ENCODE results near the gene MCHR2.

MCHR2 gene

DNA sequence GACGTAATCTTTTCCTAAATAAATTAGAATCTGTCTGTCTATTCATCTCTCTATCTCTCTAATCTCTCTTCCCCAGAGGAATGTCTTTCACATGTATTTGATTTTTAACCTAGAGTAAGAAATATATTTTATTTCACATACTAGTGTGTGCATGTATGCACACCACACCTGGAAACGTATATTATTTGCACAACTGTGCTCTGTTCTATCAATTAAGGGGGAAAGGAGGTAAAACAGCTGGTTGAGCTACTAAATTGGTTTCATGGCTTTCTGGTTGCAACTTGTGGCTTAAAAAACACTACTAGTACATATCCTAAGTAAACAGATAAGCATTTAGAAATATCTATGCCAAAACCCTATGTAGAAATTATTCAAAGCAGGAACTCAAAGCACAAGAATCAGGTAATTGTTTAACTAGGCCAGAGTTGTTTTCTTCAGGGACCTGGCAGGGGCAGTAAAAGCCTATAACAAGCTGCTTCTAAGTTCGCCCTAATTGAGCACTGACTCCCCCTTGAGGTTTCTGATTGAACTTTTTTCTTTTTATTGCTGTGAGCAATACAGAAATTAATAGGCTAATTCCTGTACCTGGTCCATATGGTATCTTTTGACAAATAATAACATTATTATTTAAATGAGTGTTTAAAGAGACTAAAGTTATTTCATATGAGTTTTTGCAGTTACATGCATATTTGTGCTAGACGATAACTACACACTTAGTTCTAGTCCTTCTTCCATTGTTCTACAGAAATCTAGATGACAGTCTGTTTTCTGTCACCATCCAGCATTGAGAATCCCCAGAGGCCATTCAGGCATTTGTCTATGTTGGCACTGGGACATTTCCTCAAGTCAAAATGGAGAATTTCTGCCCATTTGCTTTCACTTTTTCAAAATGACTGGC is 88.6 kb downstream of the MCHR2 start:
- no peaks in the 10 kb centered on the region for H3K9me3 ChIP-seq (ENCODE audit: control insufficient read depth, low read length)
- H3K4me3 ChIP-seq (ENCODE audit: insufficient read depth, low read depth, low read length), result no peak overlapping the region
- no peaks in the 10 kb centered on the region for H3K4me1 ChIP-seq (ENCODE audit: control insufficient read depth, insufficient read depth, low read length)
- 53 to 65% methylated on average over 3 of the region's 4 CpGs for WGBS, 2 experiments
- H3K27ac ChIP-seq (ENCODE audit: insufficient read depth, low read depth, low read length, poor library complexity, severe bottlenecking), result no peak overlapping the region
- H3K27me3 ChIP-seq (ENCODE audit: control insufficient read depth, insufficient read depth, low read length, poor library complexity, severe bottlenecking), result no peaks in the 10 kb centered on the region
- no peaks in the 10 kb centered on the region for H3K36me3 ChIP-seq (ENCODE audit: control insufficient read depth, insufficient read depth, low read length)

DNA sequence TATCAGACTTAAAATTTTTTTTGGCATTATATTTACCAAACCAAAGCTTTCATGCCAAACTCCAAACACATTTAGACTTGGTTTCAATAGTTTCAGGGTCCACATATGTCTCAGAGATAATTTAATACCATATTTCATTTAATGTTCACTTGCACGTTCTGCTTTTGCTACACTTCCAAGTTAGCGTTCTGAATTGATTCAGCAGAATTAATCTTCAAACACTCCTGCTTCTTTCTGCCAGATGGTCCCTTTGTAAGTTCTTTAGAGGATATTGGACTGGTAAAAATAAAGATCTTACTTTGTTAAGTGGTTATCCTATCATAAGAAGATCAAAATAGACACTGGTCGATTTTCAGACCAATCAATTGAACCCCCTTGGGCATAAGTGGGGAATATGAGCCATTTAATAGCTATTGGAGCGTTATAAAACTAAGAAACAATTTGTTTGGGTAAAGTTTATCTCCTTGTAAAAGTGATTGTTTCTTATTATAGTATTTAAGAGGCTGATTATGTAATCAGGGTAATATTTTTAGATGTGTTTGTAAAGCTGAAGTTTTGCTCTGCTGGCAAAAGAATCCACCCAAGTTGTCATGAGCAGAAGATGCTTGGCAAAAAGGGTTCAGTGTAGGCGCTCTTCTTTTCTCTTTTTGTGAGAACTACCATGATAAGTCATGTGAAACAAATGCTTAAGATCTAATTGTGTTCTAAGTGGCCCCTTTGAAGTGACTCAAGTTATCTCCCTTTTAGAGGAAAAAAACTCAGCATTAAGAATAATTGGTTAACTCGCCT is 92.2 kb downstream of the MCHR2 start:
- Histone ChIP-seq H3K4me3 (ENCODE audit: insufficient read depth, low read depth, low read length) (no peak overlapping the region), H3K27ac (ENCODE audit: insufficient read depth, low read depth, low read length, poor library complexity, severe bottlenecking) (no peak overlapping the region), H3K36me3 (ENCODE audit: control insufficient read depth, insufficient read depth, low read length) (no peaks in the 10 kb centered on the region), H3K27me3 (ENCODE audit: control insufficient read depth, insufficient read depth, low read length, poor library complexity, severe bottlenecking) (no peaks in the 10 kb centered on the region), H3K4me1 (ENCODE audit: control insufficient read depth, insufficient read depth, low read length) (no peaks in the 10 kb centered on the region), H3K9me3 (ENCODE audit: control insufficient read depth, low read length) (no peaks in the 10 kb centered on the region)
- 88 to 94% methylated on average over 4 of the region's 6 CpGs for WGBS, 2 experiments

DNA sequence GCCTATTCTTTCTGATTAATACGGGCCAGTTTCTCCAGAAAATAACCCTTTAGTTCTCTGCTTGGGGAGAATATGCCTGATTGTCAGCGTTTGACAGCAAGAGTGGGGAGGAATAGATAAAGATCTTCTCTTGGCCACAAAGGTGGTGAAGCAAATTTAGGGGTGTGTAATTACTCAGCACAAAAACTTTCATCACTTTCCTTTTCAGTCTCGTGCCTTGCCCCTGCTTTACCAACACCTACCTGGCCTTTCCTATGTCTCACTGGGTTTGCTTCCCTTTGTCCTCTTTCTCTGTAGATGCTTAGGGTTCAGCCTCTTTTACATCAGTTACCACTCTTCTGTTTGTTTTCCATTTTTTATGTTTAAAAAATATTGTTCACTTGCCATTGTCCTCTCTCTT is 99.2 kb downstream of the MCHR2 start:
- Histone ChIP-seq H3K27ac (ENCODE audit: insufficient read depth, low read depth, low read length, poor library complexity, severe bottlenecking) (no peak overlapping the region), H3K27me3 (ENCODE audit: control insufficient read depth, insufficient read depth, low read length, poor library complexity, severe bottlenecking) (no peaks in the 10 kb centered on the region), H3K9me3 (ENCODE audit: control insufficient read depth, low read length) (no peaks in the 10 kb centered on the region), H3K36me3 (ENCODE audit: control insufficient read depth, insufficient read depth, low read length) (no peaks in the 10 kb centered on the region), H3K4me1 (ENCODE audit: control insufficient read depth, insufficient read depth, low read length) (no peaks in the 10 kb centered on the region), H3K4me3 (ENCODE audit: insufficient read depth, low read depth, low read length) (no peak overlapping the region)
- 93 to 97% methylated on average over 3 of the region's 3 CpGs for WGBS, 2 experiments

DNA sequence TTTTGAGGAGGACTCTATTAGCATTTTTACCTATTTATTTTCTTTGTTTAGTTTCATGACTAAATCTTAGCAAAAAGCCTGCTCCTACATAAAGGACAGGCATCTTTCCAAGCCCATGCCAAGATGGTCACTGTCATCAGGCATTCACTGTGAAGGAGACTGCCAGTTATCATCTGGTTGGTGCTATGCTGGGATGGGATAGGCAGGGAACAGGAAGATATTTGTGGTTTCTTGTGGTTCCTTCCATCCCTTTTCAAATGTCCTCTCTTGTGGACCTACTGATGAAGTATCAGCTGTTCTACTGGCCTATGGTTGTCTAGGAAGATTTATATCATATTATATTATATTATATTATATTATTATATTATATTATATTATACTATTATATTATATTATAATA is 107.0 kb downstream of the MCHR2 start:
- H3K9me3 ChIP-seq (ENCODE audit: control insufficient read depth, low read length), result no peaks in the 10 kb centered on the region
- H3K27ac ChIP-seq (ENCODE audit: insufficient read depth, low read depth, low read length, poor library complexity, severe bottlenecking), result no peak overlapping the region
- no peaks in the 10 kb centered on the region for H3K27me3 ChIP-seq (ENCODE audit: control insufficient read depth, insufficient read depth, low read length, poor library complexity, severe bottlenecking)
- H3K36me3 ChIP-seq (ENCODE audit: control insufficient read depth, insufficient read depth, low read length), result no peaks in the 10 kb centered on the region
- no peaks in the 10 kb centered on the region for H3K4me1 ChIP-seq (ENCODE audit: control insufficient read depth, insufficient read depth, low read length)
- H3K4me3 ChIP-seq (ENCODE audit: insufficient read depth, low read depth, low read length), result no peak overlapping the region

DNA sequence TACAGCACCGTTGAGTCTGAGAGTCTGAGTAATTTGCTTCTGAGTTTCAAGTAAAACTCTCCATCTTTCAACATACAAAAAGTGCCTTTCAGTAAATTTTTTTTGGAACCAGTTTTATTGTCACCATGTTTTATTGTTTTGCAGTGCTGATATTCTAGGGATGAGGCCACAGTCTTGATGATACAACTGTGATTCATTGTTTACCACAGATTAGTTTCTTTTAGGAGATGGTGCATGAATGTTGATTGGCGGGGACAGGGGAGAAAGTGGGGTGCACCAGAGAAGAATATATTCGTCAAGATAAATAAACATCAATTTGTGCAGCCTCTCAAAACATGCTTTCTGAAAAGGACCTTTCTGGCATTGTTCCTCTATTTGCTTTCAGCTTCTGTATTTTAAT is 109.0 kb downstream of the MCHR2 start:
- whole genome bisulfite sequencing, 2 experiments, result 91 to 92% methylated on average over 2 to 3 of the region's 3 CpGs
- Histone ChIP-seq H3K4me3 (ENCODE audit: insufficient read depth, low read depth, low read length) (no peak overlapping the region), H3K27me3 (ENCODE audit: control insufficient read depth, insufficient read depth, low read length, poor library complexity, severe bottlenecking) (no peaks in the 10 kb centered on the region), H3K27ac (ENCODE audit: insufficient read depth, low read depth, low read length, poor library complexity, severe bottlenecking) (no peak overlapping the region), H3K9me3 (ENCODE audit: control insufficient read depth, low read length) (no peaks in the 10 kb centered on the region), H3K4me1 (ENCODE audit: control insufficient read depth, insufficient read depth, low read length) (no peaks in the 10 kb centered on the region), H3K36me3 (ENCODE audit: control insufficient read depth, insufficient read depth, low read length) (no peaks in the 10 kb centered on the region)

DNA sequence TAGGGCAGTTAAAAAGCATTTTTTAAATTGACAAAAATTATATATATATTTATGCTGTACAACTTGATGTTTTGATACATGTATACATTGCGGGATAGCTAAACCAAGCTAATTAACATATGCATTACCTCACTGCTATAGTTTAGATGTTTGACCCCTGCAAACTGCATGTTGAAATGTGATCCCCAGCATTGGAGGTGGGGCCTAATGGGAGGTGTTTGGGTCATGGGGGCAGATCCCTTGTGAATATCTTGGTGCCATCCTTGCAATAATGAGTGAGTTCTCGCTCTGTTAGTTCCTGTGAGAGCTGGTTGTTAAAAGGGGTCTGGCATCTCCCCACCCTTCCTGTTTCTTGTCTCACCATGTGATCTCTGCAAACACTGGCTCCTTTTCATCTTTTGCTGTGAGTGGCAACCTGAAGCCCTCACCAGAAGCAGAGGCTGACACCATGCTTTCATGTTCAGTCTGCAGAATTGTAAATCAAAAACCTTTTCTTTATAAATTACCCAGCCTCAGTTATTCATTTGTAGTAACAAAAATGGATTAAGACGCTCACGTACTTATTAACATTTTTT is 111.8 kb downstream of the MCHR2 start:
- Histone ChIP-seq H3K4me3 (ENCODE audit: insufficient read depth, low read depth, low read length) (no peak overlapping the region), H3K9me3 (ENCODE audit: control insufficient read depth, low read length) (no peaks in the 10 kb centered on the region), H3K4me1 (ENCODE audit: control insufficient read depth, insufficient read depth, low read length) (no peaks in the 10 kb centered on the region), H3K27me3 (ENCODE audit: control insufficient read depth, insufficient read depth, low read length, poor library complexity, severe bottlenecking) (no peaks in the 10 kb centered on the region), H3K36me3 (ENCODE audit: control insufficient read depth, insufficient read depth, low read length) (no peaks in the 10 kb centered on the region), H3K27ac (ENCODE audit: insufficient read depth, low read depth, low read length, poor library complexity, severe bottlenecking) (no peak overlapping the region)
- WGBS, 2 experiments, result 96 to 100% methylated on average over 2 of the region's 4 CpGs

DNA sequence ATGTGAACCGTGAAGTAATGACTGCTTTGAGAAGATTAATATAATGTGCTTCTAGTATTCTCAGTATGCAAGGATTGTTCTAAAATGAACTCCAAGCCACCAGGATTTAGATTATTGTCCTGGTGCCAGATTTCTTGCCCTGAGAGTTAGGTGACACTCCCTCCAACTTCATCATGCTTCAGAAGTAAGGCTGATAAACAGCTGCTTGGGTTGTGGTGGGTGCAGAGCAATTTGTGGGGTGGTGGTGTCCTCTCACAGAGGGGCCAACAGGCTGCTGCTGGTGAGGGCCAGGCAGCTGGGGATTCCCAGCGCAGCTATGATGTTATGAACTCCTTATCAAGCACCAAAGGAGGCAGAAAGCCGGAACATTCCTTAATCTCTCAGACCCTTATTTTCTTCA is 114.6 kb downstream of the MCHR2 start:
- no peaks in the 10 kb centered on the region for H3K36me3 ChIP-seq (ENCODE audit: control insufficient read depth, insufficient read depth, low read length)
- no peaks in the 10 kb centered on the region for H3K4me1 ChIP-seq (ENCODE audit: control insufficient read depth, insufficient read depth, low read length)
- H3K27ac ChIP-seq (ENCODE audit: insufficient read depth, low read depth, low read length, poor library complexity, severe bottlenecking), result no peak overlapping the region
- 63 to 91% methylated on average over 2 to 3 of the region's 3 CpGs for WGBS, 2 experiments
- no peaks in the 10 kb centered on the region for H3K27me3 ChIP-seq (ENCODE audit: control insufficient read depth, insufficient read depth, low read length, poor library complexity, severe bottlenecking)
- H3K4me3 ChIP-seq (ENCODE audit: insufficient read depth, low read depth, low read length), result no peak overlapping the region
- no peaks in the 10 kb centered on the region for H3K9me3 ChIP-seq (ENCODE audit: control insufficient read depth, low read length)

DNA sequence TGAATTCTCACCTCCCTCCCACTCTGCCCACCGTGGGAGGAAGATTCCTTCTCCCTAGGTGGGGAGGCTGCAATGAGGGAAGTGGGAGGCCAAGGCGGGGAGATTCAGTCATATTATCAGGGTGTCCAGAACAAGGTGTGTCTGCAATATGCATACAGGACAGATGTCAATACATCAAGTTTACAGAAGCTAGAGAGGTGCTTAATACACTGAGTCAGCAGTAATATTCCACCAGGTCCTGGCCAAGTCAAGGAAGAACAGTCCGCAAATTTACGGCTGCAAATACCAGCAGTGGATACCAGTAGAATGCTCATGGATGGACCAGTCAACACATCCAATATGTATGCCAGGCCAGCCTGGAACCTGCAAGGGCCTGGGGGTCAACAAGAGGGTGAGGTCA is 119.0 kb downstream of the MCHR2 start:
- H3K4me3 ChIP-seq (ENCODE audit: insufficient read depth, low read depth, low read length), result no peak overlapping the region
- no peaks in the 10 kb centered on the region for H3K36me3 ChIP-seq (ENCODE audit: control insufficient read depth, insufficient read depth, low read length)
- no peaks in the 10 kb centered on the region for H3K4me1 ChIP-seq (ENCODE audit: control insufficient read depth, insufficient read depth, low read length)
- no peaks in the 10 kb centered on the region for H3K27me3 ChIP-seq (ENCODE audit: control insufficient read depth, insufficient read depth, low read length, poor library complexity, severe bottlenecking)
- no peak overlapping the region for H3K27ac ChIP-seq (ENCODE audit: insufficient read depth, low read depth, low read length, poor library complexity, severe bottlenecking)
- WGBS, 2 experiments, result 95 to 96% methylated on average over 4 of the region's 4 CpGs
- no peaks in the 10 kb centered on the region for H3K9me3 ChIP-seq (ENCODE audit: control insufficient read depth, low read length)

DNA sequence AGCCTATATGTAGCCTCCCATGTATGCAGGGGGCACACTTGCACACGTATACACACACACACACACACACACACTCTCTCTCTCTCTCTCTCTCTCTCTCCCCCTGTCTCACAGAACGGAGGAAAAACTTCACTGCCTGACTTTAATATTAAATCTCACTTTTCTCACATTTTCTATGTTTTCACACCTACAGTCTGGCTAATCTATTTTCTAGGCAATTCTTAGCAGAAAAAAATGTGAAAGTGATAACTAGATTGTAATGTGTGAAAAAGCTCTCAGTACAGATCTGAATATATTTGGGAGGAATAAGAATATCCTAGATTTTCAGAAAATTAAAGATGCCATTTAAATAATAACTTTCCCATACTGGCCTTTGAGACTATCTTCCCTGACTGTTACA is 120.9 kb downstream of the MCHR2 start:
- H3K4me3 ChIP-seq (ENCODE audit: insufficient read depth, low read depth, low read length), result no peak overlapping the region
- no peaks in the 10 kb centered on the region for H3K9me3 ChIP-seq (ENCODE audit: control insufficient read depth, low read length)
- H3K36me3 ChIP-seq (ENCODE audit: control insufficient read depth, insufficient read depth, low read length), result no peaks in the 10 kb centered on the region
- peaks cover 6% of the 10 kb centered on the region for H3K27me3 ChIP-seq (ENCODE audit: control insufficient read depth, insufficient read depth, low read length, poor library complexity, severe bottlenecking)
- no peak overlapping the region for H3K27ac ChIP-seq (ENCODE audit: insufficient read depth, low read depth, low read length, poor library complexity, severe bottlenecking)
- no peaks in the 10 kb centered on the region for H3K4me1 ChIP-seq (ENCODE audit: control insufficient read depth, insufficient read depth, low read length)
- 75 to 81% methylated on average over 2 of the region's 2 CpGs for WGBS, 2 experiments

DNA sequence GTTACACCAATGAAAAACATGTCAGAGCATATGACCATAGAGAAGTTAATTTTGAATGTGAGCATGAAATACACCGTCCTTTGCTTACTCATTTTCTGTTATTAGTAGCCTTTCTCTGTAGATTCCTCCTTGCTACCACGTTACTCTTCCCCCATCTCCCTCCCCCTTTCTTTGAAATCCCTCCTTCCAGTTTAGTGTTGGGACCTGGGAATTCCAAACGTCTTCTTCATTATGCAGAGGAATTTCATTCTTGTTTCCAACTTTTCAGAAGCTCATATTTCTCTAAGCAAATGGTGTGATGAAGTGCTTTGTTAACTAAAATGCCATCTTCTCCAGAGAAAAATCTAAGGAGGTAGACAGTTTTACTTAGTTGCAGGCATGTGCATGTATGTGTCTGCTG is 122.4 kb downstream of the MCHR2 start:
- Histone ChIP-seq H3K27ac (ENCODE audit: insufficient read depth, low read depth, low read length, poor library complexity, severe bottlenecking) (no peak overlapping the region), H3K9me3 (ENCODE audit: control insufficient read depth, low read length) (no peaks in the 10 kb centered on the region), H3K36me3 (ENCODE audit: control insufficient read depth, insufficient read depth, low read length) (no peaks in the 10 kb centered on the region), H3K4me3 (ENCODE audit: insufficient read depth, low read depth, low read length) (no peak overlapping the region), H3K4me1 (ENCODE audit: control insufficient read depth, insufficient read depth, low read length) (no peaks in the 10 kb centered on the region), H3K27me3 (ENCODE audit: control insufficient read depth, insufficient read depth, low read length, poor library complexity, severe bottlenecking) (peaks cover 6% of the 10 kb centered on the region)
- WGBS, 2 experiments, result 63 to 65% methylated on average over 2 to 3 of the region's 3 CpGs
